Measurements from ENCODE around the gene EXOC2.

EXOC2 gene

DNA sequence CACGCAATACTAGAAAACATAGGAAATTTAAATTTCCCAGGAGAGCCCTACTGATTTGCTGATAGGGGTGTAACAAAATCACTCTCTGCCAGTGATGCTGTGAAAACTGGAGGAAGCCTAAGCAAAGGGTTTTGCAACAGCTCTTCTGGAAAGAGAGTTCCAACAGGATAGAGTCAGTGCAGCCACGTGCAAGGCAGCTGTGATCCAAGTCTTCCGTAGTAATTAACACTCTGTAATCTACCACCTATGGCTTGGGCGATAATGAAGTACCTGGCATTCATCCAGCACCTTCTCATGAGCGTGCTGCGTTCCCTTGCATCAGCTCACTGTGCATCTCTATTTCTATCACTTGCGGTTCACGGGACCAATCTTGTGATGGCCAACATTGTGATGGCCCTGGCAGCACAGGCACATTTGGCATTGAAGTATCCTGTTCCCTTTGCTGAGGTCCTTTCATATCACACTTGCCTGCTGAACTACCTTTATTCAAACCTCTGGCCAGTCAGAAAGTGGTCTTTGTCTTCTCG lies 253.2 kb downstream of the EXOC2 start:
- TF ChIP-seq, protein P1, sequence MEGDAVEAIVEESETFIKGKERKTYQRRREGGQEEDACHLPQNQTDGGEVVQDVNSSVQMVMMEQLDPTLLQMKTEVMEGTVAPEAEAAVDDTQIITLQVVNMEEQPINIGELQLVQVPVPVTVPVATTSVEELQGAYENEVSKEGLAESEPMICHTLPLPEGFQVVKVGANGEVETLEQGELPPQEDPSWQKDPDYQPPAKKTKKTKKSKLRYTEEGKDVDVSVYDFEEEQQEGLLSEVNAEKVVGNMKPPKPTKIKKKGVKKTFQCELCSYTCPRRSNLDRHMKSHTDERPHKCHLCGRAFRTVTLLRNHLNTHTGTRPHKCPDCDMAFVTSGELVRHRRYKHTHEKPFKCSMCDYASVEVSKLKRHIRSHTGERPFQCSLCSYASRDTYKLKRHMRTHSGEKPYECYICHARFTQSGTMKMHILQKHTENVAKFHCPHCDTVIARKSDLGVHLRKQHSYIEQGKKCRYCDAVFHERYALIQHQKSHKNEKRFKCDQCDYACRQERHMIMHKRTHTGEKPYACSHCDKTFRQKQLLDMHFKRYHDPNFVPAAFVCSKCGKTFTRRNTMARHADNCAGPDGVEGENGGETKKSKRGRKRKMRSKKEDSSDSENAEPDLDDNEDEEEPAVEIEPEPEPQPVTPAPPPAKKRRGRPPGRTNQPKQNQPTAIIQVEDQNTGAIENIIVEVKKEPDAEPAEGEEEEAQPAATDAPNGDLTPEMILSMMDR (conservative IDR thresholded peaks at IDR 0.05), result no peak
- H3K27ac ChIP-seq, result no peak overlapping the region

DNA sequence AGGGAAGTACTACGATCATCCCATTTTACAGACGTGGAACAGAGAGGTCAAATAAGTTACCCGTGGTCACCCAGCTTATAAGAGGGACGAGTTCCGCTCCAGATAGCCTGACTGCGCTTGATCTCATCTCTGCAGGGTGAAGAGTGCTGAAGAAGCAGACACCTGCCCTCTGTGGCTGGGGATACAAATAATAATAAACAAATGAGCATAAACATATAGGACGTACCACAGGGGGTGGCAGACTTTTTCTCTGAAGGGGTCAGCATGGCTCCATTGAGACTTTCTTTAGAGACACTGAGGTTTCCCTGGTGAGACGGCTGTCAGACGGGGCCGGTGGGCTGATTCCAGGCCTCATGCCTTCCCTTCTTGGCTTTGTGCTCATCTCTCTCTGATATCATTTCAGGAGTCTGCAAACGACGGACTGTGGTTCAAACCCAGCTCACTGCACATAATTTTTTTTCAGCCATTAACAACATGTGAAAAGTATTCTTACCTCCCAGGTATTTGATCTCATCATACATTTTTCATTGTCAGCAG lies 254.2 kb downstream of the EXOC2 start:
- TF ChIP-seq, protein P1 (conservative IDR thresholded peaks at IDR 0.05), result no peak

DNA sequence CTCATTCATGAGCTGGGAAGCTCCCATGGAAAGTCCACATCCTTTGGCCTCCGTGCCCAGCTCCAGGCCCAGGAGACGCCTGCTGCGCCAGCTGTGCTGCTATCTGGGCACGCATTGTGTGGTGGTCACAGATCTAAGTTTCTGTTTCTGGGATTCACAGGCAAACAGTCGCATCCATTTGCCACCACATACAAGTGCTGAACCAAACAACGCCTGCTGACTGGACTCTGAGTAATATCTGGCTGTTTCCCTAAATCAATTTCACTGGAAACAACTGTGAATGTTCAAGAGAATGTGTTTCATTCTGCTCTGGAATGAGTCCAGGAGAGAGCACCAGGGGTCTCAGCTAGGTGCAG lies 255.9 kb downstream of the EXOC2 start:
- TF ChIP-seq, protein P1 (conservative IDR thresholded peaks at IDR 0.05), result no peak
- H3K27ac ChIP-seq, result no peak overlapping the region

More for the DNA sequence above, 254.2 kb downstream of the EXOC2 start:
- no peak overlapping the region for H3K27ac ChIP-seq

DNA sequence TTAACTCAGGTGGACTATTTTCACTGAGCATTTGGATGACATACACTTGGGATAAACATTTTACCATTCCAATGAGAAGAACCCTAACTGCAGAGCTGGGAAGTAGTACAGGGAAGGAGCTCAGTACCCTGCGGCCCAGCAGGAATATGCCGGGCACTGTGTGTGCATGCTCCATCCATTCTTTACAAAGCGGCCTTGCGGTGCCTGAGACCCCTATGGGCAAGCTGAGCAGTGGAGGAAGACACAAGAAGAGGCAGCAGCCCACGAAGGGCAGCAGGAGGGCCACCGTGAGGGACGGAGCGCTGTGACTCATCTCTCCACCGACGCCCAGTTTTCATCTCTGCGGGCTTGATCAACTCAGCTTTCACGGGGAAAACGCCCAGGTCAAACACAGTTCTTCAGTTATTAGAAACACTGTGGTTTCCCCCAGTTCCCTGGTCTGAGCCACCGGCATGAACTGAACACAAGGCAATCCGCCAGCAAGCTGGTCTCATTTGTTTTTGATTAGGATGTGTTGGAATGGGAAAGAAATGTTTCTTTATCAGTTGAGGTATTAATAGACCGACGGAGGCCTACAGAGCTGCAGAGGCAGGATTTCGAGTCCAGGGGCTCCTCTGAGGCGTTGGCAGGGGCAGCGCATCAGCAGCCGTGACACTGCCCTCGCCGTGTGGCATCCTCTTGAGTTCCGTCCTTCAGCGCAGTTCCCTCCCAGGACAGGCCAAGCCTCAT lies 256.5 kb downstream of the EXOC2 start:
- TF ChIP-seq, protein P1 (conservative IDR thresholded peaks at IDR 0.05), result no peak
- H3K27ac ChIP-seq, result no peak overlapping the region

DNA sequence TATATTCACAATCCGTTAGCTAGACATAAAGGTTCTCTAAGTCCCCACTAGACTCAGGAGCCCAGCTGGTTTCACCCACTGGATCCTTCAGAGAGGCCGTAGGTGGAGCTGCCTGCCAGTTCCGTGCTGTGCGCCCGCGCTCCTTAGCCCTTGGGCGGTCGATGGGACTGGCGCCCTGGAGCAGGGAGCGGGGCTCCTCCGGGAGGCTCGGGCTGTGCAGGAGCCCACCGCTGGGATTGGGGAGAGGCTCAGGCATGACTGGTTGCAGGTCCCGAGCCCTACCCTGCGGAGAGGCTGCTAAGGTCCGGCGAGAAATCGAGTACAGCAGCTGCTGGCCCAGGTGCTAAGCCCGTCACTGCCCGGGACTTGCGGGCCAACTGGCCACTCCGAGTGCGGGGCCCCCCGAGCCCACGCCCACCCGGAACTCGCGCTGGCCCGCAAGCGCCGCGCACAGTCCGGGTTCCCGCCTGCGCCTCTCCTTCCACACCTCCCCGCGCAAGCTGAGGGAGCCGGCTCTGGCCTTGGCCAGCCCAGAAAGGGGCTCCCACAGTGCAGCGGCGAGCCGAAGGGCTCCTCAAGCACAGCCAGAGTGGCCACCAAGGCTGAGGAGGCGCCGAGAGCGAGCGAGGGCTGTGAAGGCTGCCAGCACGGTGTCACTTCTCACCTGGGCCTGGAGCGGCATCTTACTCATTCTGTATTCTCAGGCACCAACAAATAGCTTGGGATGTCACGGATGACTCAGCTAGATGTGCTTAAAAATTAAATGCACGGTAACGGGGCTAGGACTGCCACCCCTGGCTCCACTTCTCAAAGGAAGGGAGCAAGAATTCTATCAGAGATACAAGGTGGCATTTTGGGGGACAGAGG lies 257.3 kb downstream of the EXOC2 start:
- TF ChIP-seq, protein P1 (conservative IDR thresholded peaks at IDR 0.05), result no peak
- H3K27ac ChIP-seq, result no peak overlapping the region

Measured in VCaP (cell line).